SK-N-SH treated with all-trans-retinoic acid at 6 μM for 48 hours (cell line): ENCODE measurements around the gene FCSK.

Experiments
- ATAC-seq: fragments of 200-7000 bp; cut with Tn5 transposase; 3 replicates; pipeline ENCODE4 v1.9.1; 2020; ENCODE audit warnings: mild to moderate bottlenecking, moderate library complexity
- ARNTL ChIP-seq: fragments of 450-650 bp; formaldehyde crosslinking; IDR thresholded peaks from 2 replicates; pipeline ENCODE4 v1.5.0; 2020; ENCODE audit warnings: low read depth, mild to moderate bottlenecking, moderate library complexity, borderline replicate concordance
- BACH2 ChIP-seq: fragments of 250-450 bp; sonication (Bioruptor Pico); IDR thresholded peaks from 2 replicates; pipeline ENCODE4 v1.9.0; 2021; ENCODE audit warnings: mild to moderate bottlenecking, borderline replicate concordance
- CSDC2 ChIP-seq: fragments of 250-450 bp; sonication (Bioruptor Pico); IDR thresholded peaks from 2 replicates; pipeline ENCODE4 v1.5.0; 2020; ENCODE audit warnings: mild to moderate bottlenecking, moderate library complexity
- ESRRG ChIP-seq: fragments of 250-450 bp; sonication (Bioruptor Pico); IDR thresholded peaks from 2 replicates; pipeline ENCODE4 v1.6.1; 2021; ENCODE audit warnings: mild to moderate bottlenecking
- GLIS3 ChIP-seq: fragments of 250-450 bp; sonication (Bioruptor Pico); IDR thresholded peaks from 2 replicates; pipeline ENCODE4 v1.5.0; 2020; ENCODE audit warnings: mild to moderate bottlenecking, moderate library complexity
- ISL1 ChIP-seq: fragments of 250-450 bp; sonication (Bioruptor Pico); IDR thresholded peaks from 2 replicates; pipeline ENCODE4 v2.1.2; 2022; ENCODE audit warnings: mild to moderate bottlenecking, moderate library complexity
- OSR1 ChIP-seq: fragments of 250-450 bp; sonication (Bioruptor Pico); IDR thresholded peaks from 2 replicates; pipeline ENCODE4 v1.8.0; 2022; ENCODE audit warnings: moderate library complexity, mild to moderate bottlenecking, inconsistent platforms
- PATZ1 ChIP-seq: fragments of 250-450 bp; sonication (Bioruptor Pico); IDR thresholded peaks from 2 replicates; pipeline ENCODE4 v1.8.0; 2020; ENCODE audit warnings: mild to moderate bottlenecking, moderate library complexity, borderline replicate concordance
- PPARA ChIP-seq: fragments of 250-450 bp; sonication (Bioruptor Pico); IDR thresholded peaks from 2 replicates; pipeline ENCODE4 v1.5.0; 2020; ENCODE audit warnings: mild to moderate bottlenecking, borderline replicate concordance
- RARB ChIP-seq: fragments of 250-450 bp; sonication (Bioruptor Pico); IDR thresholded peaks from 2 replicates; pipeline ENCODE4 v1.8.0; 2021; ENCODE audit warnings: mild to moderate bottlenecking, moderate library complexity
- SNAI2 ChIP-seq: fragments of 250-450 bp; sonication (Bioruptor Pico); IDR thresholded peaks from 2 replicates; pipeline ENCODE4 v1.5.0; 2020; ENCODE audit warnings: mild to moderate bottlenecking, moderate library complexity
- TCF4 ChIP-seq: fragments of 250-450 bp; sonication (Bioruptor Pico); IDR thresholded peaks from 2 replicates; pipeline ENCODE4 v1.8.0; 2021; ENCODE audit warnings: mild to moderate bottlenecking, moderate library complexity, borderline replicate concordance
- TSHZ2 ChIP-seq: fragments of 250-450 bp; sonication (Bioruptor Pico); IDR thresholded peaks from 2 replicates; pipeline ENCODE4 v1.5.0; 2020; ENCODE audit warnings: mild to moderate bottlenecking, moderate library complexity
- ZC3H10 ChIP-seq: fragments of 250-450 bp; sonication (Bioruptor Pico); IDR thresholded peaks from 2 replicates; pipeline ENCODE4 v1.5.1; 2021; ENCODE audit warnings: mild to moderate bottlenecking, moderate library complexity
- ZFP3 ChIP-seq: fragments of 250-450 bp; sonication (Bioruptor Pico); IDR thresholded peaks from 2 replicates; pipeline ENCODE4 v1.5.0; 2020; ENCODE audit warnings: mild to moderate bottlenecking, moderate library complexity
- ZFP30 ChIP-seq: fragments of 450-650 bp; formaldehyde crosslinking; IDR thresholded peaks from 2 replicates; pipeline ENCODE4 v1.5.0; 2022; ENCODE audit warnings: mild to moderate bottlenecking, moderate library complexity
- ZNF565 ChIP-seq: fragments of 450-650 bp; formaldehyde crosslinking; conservative IDR thresholded peaks from 2 replicates; pipeline ENCODE4 v1.5.0; 2020; ENCODE audit warnings: low read depth, mild to moderate bottlenecking, moderate library complexity
- ZNF70 ChIP-seq: fragments of 450-650 bp; formaldehyde crosslinking; IDR thresholded peaks from 2 replicates; pipeline ENCODE4 v1.5.0; 2020; ENCODE audit warnings: mild to moderate bottlenecking, moderate library complexity
- ZNF8 ChIP-seq: fragments of 450-650 bp; formaldehyde crosslinking; IDR thresholded peaks from 2 replicates; pipeline ENCODE4 v1.5.0; 2020; ENCODE audit warnings: mild to moderate bottlenecking, moderate library complexity
- TF ChIP-seq, protein P1 (sequence below): fragments of 250-450 bp; sonication (Bioruptor Pico); IDR thresholded peaks from 2 replicates; pipeline ENCODE4 v1.8.0; 2021; ENCODE audit warnings: low read depth, mild to moderate bottlenecking, moderate library complexity, borderline replicate concordance
- TF ChIP-seq, protein P2 (sequence below): fragments of 250-450 bp; sonication (Bioruptor Pico); IDR thresholded peaks from 2 replicates; pipeline ENCODE4 v1.5.1; 2020; ENCODE audit warnings: low read depth, mild to moderate bottlenecking, moderate library complexity

The FCSK gene

GRCh38 chr16:70418993-70419318 lies 35.4 kb upstream of the FCSK start:
- no peak for TF ChIP-seq PPARA (CRISPR knock-in tag)
- no peak for TF ChIP-seq ZC3H10 (CRISPR knock-in tag)
- TF ChIP-seq ZNF565 (CRISPR knock-in tag), result no peak
- no peak for TF ChIP-seq ARNTL (CRISPR knock-in tag)
- no peak for TF ChIP-seq ZFP3 (CRISPR knock-in tag)
- no peak for TF ChIP-seq ISL1
- no peak for TF ChIP-seq OSR1 (CRISPR knock-in tag)
- no peak for ATAC-seq

DNA sequence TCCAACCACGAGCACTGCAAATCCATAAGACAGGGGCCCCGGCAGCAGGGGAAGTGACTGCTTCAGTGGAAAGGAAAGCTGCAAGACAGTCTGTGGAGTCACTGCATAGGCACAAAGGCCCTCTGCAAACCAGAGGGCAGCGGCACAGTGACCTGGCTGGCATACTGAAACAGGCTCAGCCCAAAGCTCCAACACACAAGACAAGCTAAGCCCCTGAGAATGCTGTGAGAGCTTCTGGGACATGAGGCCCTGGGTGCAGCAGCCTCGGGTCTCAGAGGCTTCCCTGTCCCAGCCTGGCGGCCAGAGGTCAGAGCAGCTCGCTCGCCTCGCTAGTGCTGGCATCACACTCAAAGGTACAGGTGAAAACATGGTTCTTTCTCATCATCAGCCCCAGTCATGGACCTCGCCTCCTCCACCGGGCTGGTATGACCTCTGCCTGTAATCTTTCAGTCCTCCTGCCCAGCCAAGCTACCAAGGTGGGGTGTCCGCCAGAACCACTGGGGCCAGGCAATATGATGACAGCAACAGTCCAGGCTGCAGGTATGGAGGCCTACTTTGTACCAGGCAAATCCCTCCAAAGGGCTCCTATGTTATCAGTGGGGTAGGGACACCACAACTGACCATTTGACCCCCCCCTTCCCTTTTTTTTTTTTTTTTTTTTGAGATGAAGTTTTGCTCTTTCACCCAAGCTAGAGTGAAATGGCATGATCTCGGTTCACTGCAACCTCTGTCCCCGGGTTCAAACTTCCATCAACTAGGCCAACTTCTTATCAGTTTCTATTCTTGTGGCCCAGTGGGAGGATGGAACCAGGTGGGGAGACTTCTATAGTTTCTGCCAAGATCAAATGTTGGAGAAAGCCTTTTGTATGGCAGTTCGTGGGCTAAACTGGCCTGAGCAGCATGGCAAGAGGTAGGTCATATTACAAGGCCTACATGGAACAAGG lies 34.7 kb upstream of the FCSK start:
- ATAC-seq, result no peak
- no peak for TF ChIP-seq ZNF70 (CRISPR knock-in tag)
- no peak for TF ChIP-seq ISL1
- no peak for TF ChIP-seq SNAI2 (CRISPR knock-in tag)
- TF ChIP-seq PPARA (CRISPR knock-in tag), result no peak
- TF ChIP-seq TSHZ2 (CRISPR knock-in tag), result no peak
- no peak for TF ChIP-seq ZFP30 (CRISPR knock-in tag)
- TF ChIP-seq, protein P1, sequence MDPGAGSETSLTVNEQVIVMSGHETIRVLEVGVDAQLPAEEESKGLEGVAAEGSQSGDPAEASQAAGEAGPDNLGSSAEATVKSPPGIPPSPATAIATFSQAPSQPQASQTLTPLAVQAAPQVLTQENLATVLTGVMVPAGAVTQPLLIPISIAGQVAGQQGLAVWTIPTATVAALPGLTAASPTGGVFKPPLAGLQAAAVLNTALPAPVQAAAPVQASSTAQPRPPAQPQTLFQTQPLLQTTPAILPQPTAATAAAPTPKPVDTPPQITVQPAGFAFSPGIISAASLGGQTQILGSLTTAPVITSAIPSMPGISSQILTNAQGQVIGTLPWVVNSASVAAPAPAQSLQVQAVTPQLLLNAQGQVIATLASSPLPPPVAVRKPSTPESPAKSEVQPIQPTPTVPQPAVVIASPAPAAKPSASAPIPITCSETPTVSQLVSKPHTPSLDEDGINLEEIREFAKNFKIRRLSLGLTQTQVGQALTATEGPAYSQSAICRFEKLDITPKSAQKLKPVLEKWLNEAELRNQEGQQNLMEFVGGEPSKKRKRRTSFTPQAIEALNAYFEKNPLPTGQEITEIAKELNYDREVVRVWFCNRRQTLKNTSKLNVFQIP (CRISPR knock-in tag), result no peak
- no peak for TF ChIP-seq TCF4 (CRISPR knock-in tag)
- TF ChIP-seq PATZ1, result no peak
- no peak for TF ChIP-seq GLIS3 (CRISPR knock-in tag)
- TF ChIP-seq BACH2 (CRISPR knock-in tag), result no peak
- TF ChIP-seq ZC3H10 (CRISPR knock-in tag), result no peak
- no peak for TF ChIP-seq RARB (CRISPR knock-in tag)
- TF ChIP-seq, protein P2, sequence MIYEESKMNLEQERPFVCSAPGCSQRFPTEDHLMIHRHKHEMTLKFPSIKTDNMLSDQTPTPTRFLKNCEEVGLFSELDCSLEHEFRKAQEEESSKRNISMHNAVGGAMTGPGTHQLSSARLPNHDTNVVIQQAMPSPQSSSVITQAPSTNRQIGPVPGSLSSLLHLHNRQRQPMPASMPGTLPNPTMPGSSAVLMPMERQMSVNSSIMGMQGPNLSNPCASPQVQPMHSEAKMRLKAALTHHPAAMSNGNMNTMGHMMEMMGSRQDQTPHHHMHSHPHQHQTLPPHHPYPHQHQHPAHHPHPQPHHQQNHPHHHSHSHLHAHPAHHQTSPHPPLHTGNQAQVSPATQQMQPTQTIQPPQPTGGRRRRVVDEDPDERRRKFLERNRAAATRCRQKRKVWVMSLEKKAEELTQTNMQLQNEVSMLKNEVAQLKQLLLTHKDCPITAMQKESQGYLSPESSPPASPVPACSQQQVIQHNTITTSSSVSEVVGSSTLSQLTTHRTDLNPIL (CRISPR knock-in tag), result no peak
- TF ChIP-seq ZNF565 (CRISPR knock-in tag), result no peak
- TF ChIP-seq ZFP3 (CRISPR knock-in tag), result no peak
- no peak for TF ChIP-seq CSDC2 (CRISPR knock-in tag)

DNA sequence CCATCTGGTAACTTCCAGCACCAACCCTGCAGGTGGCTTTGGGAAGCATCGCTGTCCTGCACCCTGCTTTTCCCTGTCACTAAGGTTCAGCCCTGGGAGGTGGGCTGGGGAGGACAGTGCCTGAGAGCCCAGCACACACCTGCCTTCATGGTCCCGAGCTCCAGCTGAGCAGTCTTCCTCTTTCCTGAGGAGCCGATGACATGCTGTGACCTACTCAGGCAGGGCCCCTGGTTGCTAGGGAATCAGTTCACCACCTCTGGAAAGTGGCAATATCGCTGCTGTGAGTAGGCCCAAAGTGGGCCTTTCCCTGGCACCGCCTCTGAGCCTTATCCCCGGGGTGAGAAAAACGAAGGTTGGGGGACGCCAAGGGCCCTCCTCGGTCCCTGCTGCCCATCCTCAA lies 33.4 kb upstream of the FCSK start:
- no peak for ATAC-seq
- no peak for TF ChIP-seq RARB (CRISPR knock-in tag)
- TF ChIP-seq TCF4 (CRISPR knock-in tag), result no peak
- no peak for TF ChIP-seq ZNF8 (CRISPR knock-in tag)
- no peak for TF ChIP-seq PPARA (CRISPR knock-in tag)
- no peak for TF ChIP-seq SNAI2 (CRISPR knock-in tag)
- no peak for TF ChIP-seq PATZ1
- TF ChIP-seq ARNTL (CRISPR knock-in tag), result no peak
- TF ChIP-seq ESRRG (CRISPR knock-in tag), result no peak
- no peak for TF ChIP-seq ZNF565 (CRISPR knock-in tag)
